Lower leg skin (tissue), 4 donors: Measurements from ENCODE around the gene CATSPERB. TPM values are rescaled to one million over a fixed set of nuclear protein-coding genes. Genes with fewer than 3 reads are reported as not detected.
"Not testable (repeated sequence)": the region's sequence is repeated elsewhere in the genome, so short reads cannot be mapped to it uniquely, and the experiment has no call there.

Experiments
- DNase-seq, 2 donors: peaks; one replicate each; pipeline ENCODE4 v3.0.0-alpha.2; 2019; ENCODE audit warnings: low spot score in 2 of 2
- H3K4me3 ChIP-seq: fragments of 200-600 bp; sonication (generic); 2 replicates; pipeline ENCODE4 v1.5.1; 2017; ENCODE audit warnings: mild to moderate bottlenecking, low read depth; ENCODE audit not compliant: poor library complexity, severe bottlenecking
- POLR2A ChIP-seq, 2 donors: fragments of 450-650 bp; IDR thresholded peaks; one replicate each; pipeline ENCODE4 v1.6.1; 2016 to 2017; ENCODE audit warnings: antibody characterized with exemption in 2 of 2, mild to moderate bottlenecking in 1 of 2, moderate library complexity in 1 of 2
- WGBS, 2 donors: methylation state at CpG; one replicate each; pipeline ENCODE4 v1.1.5; 2018; 5-methylcytosine and 5-hydroxymethylcytosine counted together
- intact Hi-C: fragments of 100-400 bp; cut with DNase I; formaldehyde crosslinking; loops from one replicate; pipeline ENCODE4 v1.15.0; 2023; ENCODE audit warnings: low total_unique reads
- total RNA-seq, 4 donors: library from RNA; depleted of rRNA; stranded (reverse); fragments of >200 nt; gene quantifications; one replicate each; pipeline ENCODE4 v1.1.0, GENCODE V29; 2016
- TF ChIP-seq, protein P1 (sequence below), 3 donors: fragments of 450-650 bp; IDR thresholded peaks; one replicate each; pipeline ENCODE4 v1.5.1; 2016; ENCODE audit warnings: antibody characterized with exemption in 3 of 3, mild to moderate bottlenecking in 3 of 3, moderate library complexity in 2 of 3

The CATSPERB gene
- total RNA-seq, 4 donors from 2014 or later, result 0.21 to 1.3 (median 0.44) TPM

DNA sequence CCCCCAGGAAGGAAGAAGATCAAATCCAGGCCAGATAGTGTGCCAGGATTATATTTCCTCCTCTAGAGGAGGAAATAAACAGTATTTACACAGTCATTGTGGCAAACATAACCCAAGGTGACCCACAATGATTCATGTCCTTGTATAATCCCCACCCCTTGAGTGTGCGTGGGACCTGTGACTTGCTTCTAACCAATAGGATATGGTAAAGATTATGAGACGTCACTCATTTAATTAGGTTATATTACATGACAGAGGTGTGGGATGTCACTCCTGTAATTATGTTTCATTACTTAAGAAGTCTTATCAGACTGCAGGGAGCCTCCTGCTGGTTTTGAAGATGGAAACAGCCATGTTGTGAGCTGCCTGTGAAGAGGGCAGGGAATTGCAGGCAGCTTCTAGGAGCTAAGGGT, 12.2 kb upstream of the CATSPERB start:
- TF ChIP-seq POLR2A (IDR thresholded peaks at IDR 0.05), result no peak
- TF ChIP-seq, protein P1, sequence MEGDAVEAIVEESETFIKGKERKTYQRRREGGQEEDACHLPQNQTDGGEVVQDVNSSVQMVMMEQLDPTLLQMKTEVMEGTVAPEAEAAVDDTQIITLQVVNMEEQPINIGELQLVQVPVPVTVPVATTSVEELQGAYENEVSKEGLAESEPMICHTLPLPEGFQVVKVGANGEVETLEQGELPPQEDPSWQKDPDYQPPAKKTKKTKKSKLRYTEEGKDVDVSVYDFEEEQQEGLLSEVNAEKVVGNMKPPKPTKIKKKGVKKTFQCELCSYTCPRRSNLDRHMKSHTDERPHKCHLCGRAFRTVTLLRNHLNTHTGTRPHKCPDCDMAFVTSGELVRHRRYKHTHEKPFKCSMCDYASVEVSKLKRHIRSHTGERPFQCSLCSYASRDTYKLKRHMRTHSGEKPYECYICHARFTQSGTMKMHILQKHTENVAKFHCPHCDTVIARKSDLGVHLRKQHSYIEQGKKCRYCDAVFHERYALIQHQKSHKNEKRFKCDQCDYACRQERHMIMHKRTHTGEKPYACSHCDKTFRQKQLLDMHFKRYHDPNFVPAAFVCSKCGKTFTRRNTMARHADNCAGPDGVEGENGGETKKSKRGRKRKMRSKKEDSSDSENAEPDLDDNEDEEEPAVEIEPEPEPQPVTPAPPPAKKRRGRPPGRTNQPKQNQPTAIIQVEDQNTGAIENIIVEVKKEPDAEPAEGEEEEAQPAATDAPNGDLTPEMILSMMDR (IDR thresholded peaks at IDR 0.05), result no peak
- WGBS, 2 donors, result 63 to 74% methylated on average over 2 of the region's 2 CpGs
- intact Hi-C loops, result no loop called here
- no peak for DNase-seq
- no peak overlapping the region for H3K4me3 ChIP-seq

- intact Hi-C loops, result no loop called here
- WGBS, 2 donors, result 93 to 96% methylated on average over 2 of the region's 2 CpGs
- TF ChIP-seq, protein P1 (IDR thresholded peaks at IDR 0.05), result no peak
- TF ChIP-seq POLR2A (IDR thresholded peaks at IDR 0.05), result no peak
- H3K4me3 ChIP-seq, result no peak overlapping the region
- no peak for DNase-seq
Measured at GRCh38 chr14:91743305-91743653, 11.4 kb upstream of the CATSPERB start.

- no peak for TF ChIP-seq POLR2A (IDR thresholded peaks at IDR 0.05)
- TF ChIP-seq, protein P1 (IDR thresholded peaks at IDR 0.05), result no peak
- H3K4me3 ChIP-seq, result no peak overlapping the region
- intact Hi-C loops, result no loop called here
- no peak for DNase-seq
- 94 to 95% methylated on average over 1 of the region's 1 CpG for WGBS, 2 donors
Measured at GRCh38 chr14:91742621-91743304, 10.9 kb upstream of the CATSPERB start.

DNA sequence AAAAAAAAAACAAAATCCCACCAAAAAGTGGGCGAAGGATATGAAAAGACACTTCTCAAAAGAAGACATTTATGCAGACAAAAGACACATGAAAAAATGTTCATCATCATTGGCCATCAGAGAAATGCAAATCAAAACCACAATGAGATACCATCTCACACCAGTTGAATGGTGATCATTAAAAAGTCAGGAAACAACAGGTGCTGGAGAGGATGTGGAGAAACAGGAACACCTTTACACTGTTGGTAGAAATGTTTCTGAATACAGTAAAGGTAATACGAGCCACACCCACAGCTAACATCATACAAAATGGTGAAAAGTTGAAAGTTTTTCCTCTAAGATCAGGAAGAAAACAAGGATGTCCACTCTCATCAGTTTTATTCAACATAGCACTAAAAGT, 8.0 kb upstream of the CATSPERB start:
- intact Hi-C loops, H3K4me3 ChIP-seq, DNase-seq: not testable (repeated sequence)
- WGBS, 2 donors, result 85 to 90% methylated on average over 2 of the region's 2 CpGs

DNA sequence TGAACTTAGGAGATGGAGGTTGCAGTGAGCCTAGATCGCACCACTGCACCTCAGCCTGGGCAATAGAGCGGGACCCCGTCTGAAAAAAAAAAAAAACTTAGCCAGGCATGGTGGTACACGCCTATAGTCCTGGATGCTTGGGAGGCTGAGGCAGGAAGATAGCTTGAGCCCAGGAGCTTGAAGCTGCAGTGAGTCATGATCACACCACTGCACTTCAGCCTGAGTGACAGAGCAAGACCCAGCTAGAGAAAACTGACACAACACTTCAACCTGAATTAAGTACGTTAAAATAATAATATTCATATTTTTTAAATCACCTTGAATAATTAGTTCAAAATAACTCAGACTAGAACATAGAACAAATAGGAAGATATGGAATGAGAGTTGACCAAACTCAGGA, 5.7 kb upstream of the CATSPERB start:
- no peak for DNase-seq
- 88 to 91% methylated on average over 5 of the region's 5 CpGs for WGBS, 2 donors
- intact Hi-C loops, result no loop called here

DNA sequence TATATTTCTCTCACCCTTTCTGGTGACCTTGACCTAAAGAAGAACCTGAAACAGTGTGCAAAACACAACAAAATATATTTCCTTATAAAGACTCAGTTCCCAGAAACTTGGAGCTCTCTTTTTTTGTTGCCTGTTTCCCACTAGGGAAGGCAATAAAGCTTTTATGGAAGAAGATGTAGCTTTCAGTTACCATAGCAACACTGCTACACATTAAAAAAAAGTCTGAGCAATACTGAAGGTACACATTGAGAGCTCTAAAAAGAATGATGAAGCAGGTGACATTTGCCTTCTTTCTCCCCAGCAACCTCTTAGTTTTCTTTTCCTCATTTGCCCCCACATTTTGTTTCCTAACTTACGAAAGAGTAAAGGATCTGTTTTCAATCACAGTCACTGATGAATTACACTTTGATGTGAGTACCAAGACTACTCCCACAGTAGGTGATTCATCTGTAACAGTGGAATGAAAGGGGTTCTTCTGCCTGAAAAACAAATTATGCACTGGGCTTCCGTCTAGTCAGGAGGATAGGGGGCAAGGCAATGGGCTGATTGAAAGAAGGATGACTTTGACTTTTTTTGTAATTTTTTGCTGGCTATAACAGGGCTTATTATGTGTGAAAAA, 1.1 kb upstream of the CATSPERB start:
- 24 to 43% methylated on average over 2 of the region's 2 CpGs for WGBS, 2 donors
- no peak overlapping the region for H3K4me3 ChIP-seq
- no peak for DNase-seq
- intact Hi-C loops, result no loop called here
- TF ChIP-seq POLR2A (IDR thresholded peaks at IDR 0.05), result no peak
- TF ChIP-seq, protein P1 (IDR thresholded peaks at IDR 0.05), result no peak

More for the DNA sequence above, 5.7 kb upstream of the CATSPERB start:
- TF ChIP-seq, protein P1 (IDR thresholded peaks at IDR 0.05), result no peak
- no peak for TF ChIP-seq POLR2A (IDR thresholded peaks at IDR 0.05)
- no peak overlapping the region for H3K4me3 ChIP-seq
